CD4-positive, alpha-beta T cell treated with Interferon gamma for 1 hour (primary cell): Measurements from ENCODE around the gene DLL1.
"Not testable (repeated sequence)": the region's sequence is repeated elsewhere in the genome, so short reads cannot be mapped to it uniquely, and the experiment has no call there.

Experiments used
- DNase-seq: peaks from one replicate; pipeline ENCODE4 v3.0.0-alpha.2; 2020

The DLL1 gene

DNA sequence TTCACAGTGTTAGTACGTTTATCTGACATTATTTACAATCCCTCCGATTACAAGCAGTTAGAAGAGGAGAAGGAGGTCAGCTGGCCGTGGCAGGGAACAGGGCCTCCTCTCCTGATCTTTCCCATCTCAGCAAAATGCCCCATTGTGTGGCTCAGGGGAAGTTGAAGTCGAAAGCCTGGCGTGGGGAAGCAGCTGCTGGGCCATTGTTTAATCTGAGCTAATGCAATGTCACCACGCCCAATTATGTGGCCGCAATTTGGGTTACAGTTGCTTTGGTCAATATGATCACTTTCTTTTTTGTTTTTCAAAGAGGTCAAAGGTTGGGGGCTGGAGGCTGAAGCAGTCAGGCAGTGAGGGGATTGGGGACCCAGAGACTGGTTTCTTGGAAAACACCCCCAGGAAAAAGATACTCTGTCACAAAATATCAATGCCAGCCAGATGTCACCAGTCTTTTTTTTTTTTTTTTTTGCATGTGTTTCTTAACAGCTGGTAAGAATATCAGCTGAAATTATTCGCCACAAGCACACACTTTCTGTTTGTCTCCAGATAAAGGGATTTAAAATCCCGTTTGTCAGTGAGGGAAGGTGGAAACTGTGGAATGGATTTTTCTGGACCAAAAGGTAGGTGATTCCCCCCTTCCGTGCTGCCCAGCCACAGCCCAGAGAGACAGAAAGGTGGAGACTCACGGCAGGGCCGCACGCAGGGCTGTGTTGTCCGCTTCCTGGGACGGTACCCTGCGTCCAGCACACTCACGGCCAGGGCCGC, 24.6 kb downstream of the DLL1 start:
- no peak for DNase-seq

DNA sequence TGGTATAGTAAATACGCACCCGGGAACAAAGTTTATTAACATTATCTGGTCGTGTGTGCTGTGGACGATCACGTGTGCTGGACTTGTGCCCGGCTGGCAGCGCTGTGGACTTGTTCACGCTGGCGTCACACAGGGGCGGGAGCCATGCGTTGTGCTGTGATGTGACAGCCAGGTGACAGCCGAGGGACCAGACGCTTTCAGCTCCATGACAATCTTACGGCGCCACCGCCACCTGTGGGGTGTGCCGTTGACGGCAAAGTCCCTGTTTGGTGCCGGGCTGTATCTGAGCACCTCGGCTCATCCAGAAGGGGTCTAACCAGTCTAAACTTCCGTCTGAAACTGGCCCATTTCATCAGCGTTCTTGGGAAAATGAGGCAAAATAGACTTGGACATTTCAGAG, 25.2 kb downstream of the DLL1 start:
- DNase-seq = no peak

DNA sequence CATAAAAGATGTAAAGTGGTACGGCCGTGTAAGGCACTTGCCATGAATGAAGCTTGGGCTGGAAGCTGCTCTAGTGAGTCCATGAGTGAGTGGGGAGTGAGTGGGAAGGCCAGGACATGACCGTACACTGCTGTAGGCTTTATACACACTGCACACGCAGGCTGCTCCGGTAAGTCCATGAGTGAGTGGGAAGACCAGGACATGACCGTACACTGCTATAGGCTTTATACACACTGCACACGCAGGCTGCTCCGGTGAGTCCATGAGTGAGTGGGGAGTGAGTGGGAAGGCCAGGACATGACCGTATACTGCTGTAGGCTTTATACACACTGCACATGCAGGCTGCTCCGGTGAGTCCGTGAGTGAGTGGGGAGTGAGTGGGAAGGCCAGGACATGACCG, 26.2 kb downstream of the DLL1 start:
- DNase-seq = not testable (repeated sequence)

DNA sequence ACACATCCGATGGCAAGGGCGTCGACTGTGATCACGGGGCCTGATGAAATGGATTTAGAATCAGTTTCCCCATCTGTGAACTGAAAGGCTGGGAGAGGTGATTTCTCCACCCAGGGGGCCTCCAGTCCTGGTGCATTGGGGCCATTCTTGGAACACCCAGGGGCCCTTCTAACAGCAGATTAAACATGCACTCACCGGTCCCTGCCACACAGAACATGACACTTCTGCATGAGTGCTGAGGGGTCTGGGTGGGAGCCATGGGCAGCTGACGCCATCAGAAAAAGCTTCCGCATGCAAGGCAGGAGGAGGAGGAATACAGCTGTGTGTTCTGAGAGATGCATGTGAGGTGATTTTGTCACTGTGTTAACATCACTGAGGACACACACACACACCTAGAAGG, 26.8 kb downstream of the DLL1 start:
- DNase-seq = no peak

DNA sequence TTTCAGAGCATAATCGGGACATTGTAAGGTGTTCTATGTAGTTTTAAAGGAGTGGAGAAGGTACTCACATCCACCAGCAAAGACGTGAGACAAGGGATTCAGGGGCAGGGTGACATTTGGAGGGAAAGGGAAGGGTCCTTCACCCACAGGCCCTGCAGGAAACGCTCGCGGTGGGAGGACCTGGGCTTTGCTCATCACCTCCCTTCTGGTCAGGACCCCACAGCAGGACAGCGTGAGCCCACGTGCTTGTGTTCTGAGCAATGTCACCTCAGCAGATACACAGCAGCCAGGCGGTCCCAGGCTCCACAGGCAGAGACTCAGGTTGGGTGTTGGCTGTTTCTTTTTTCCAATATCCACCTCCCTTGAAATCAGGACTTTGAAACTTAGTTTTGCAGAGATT, 27.5 kb downstream of the DLL1 start:
- DNase-seq = no peak

DNA sequence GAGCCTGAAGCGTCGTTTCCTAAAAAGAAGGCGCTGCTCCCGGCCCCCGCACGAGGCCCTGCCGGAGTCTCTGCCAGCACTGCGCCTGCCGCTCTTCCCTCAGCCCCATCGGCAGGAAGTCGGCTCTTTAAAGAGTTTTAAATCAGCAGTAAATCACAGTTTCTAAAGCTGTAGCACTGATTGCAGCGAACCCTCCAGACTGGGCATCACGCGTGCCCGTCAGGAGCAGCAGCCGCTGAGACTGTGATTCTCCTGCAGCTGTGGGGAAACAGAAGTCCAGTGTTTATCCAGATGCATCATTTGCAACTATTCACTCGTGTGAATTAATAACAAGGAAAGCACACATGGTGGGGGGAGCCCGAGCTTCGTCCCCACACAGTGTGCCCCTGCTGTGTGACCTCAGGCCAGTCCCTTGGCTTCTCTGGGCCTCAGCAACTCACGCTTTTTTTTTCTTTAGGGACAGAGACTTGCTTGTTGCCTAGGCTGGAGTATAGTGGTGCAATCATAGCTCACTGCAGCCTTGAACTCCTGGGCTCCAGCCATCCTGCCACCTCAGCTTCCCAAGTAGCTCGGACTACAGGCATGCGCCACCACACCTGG, 28.3 kb downstream of the DLL1 start:
- DNase-seq = no peak

DNA sequence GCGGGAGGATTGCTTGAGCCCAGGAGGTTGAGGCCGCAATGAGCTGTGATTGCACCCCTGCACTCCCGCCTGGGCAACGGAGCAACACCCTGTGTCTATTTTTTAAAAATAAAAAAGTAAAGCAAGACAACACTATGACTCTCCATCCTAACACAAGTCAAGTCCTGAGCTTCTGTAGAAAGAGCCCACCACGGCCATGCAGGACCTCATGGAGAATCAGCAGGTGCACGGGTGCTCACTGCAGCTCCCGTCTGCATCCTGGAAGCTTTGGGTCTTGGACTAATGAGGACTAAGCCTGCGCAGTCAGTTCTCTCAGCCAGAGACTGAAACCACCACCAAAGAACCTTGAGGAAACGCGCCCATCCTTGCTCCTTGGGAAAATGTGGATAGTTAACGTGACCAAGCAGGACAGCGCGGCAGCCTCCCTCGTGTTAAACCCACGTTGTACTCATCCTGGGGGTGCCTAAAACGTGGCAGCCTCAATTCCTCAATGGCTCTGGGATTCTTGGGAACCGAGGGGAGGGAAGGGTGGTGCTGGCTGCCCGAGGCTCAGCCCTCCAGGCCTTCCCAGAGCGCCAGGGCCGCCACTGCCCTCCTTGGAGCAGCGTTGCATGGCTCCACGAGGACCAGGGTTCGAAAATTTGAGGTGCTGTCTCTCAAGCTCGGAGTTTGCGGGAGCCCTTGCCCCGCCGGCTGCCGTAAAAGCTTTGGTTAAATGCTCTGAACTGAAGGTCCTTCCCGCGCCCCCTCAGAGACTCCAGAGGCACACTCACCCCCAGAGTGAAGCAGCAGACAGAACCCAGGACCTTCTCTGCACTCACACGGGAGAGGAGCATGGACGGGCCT, 29.0 kb downstream of the DLL1 start:
- DNase-seq = no peak

DNA sequence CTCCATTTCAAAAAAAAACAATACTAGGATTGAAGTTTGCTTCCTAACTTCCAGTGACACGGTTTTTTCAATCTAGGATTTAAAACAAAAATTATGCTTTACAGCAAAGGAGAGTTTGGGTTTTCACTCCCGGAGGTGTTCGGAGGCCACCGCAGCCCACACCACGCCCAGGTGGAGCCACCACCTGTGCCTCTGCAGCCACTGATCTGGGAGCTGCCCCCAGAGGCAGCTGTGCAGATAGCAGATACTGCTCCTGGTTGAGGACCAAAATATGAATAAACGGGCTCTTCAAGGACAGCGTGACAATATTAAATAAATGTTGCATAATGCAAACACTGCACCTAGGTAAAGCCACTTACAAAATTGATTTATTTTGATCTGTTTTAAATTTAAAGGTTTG, 30.2 kb downstream of the DLL1 start:
- no peak for DNase-seq

DNA sequence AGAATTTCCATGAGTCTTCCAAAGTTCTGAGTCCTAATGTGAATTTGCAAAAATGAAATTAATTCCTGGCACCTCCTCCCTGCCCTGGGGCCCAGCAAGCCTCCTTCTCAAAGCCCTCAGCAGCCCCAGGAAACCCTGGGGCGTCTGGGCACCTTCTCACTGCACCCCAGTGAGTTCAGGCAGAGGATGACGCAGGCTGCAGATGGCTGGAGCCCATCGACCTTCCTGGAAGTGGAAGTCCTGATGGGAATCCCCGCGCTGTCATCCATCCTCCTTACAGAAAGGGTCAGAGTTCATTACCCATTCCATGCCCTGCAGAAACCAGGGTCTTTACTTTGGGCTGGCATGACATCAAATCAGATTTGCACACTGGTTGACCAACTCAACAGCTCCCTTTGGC, 31.6 kb downstream of the DLL1 start:
- no peak for DNase-seq

DNA sequence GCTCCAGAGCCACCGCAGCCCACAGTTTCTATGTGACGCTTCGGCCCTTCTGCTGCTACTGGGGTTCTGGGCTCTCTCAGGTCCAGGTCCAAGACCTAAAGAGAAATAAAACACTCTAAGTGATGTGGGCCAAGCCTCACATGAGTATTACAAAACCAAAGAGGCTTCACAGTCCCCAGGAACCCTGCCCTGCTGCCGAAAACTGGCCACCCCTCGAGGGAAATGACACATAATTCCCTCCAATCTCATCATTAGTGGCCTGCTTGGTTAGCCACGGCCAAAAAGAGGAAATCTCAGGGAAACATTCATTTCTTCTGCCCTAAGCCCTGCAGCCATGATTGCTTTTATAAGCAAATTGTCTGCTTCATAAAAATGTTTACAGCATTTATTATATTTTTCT, 32.5 kb downstream of the DLL1 start:
- no peak for DNase-seq

DNA sequence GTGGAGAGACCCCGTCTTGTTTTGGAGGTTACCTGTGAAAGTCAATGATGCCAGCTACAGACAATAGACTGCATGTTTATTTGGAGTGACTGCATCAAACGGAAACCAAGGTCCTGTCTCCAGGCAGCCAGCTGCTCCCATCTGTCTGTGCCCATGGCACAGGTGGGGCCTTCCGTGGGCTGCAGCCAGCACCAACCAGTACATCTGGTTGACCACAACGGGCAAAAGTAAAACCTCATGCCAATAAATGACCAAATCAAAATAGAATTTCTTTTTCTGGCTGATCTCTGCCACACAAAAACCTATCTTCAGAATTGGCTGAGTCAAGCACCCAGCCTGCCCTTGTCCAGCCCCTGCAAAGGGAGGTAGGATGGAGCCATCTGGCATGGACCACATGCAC, 33.5 kb downstream of the DLL1 start:
- no peak for DNase-seq

DNA sequence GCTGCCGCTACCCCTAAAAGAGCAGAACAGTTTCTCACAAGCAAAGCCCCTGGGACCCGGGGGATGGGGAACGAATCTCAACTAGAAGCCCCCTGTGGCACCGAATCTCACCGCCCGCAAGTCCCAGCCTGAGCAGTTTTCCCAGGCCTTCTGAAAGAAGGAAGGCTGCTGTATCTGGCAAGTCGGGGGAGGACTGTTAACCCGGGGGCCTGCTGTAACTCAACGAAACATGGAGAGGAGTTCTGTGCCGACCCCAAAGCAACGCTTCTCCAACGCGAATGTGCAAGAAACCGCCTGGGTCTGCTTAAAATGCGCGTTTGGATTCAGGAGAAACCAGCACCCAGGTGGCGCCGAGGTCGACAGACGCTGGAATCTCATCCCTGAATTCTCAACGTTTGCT, 34.2 kb downstream of the DLL1 start:
- no peak for DNase-seq

DNA sequence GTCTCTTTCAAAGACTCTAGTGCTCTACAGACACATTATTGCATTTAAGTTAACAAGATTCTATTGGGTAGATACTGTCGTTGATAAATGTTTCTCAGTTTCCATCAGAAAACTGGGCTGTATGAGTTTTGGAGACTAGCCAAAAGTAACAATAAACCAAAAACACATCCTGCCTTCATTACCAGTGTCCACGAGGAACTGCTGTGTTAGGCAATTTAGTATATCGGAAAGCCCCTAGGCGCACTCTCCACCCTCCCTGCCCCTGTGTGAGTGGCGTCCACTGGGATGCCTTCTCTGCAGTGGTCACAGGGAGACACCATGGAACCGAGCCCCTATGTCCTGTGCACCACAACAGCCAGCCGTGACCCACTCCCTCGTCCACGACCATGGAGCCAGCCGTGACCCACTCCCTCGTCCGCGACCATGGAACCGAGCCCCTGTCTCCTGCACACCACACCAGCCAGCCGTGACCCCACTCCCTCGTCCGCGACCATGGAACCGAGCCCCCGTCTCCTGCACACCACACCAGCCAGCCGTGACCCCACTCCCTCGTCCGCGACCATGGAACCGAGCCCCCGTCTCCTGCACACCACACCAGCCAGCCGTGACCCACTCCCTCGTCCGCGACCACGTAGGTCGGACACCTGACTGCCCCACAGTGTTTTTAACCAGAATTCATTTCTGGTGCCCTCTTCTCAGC, 35.3 kb downstream of the DLL1 start:
- no peak for DNase-seq

DNA sequence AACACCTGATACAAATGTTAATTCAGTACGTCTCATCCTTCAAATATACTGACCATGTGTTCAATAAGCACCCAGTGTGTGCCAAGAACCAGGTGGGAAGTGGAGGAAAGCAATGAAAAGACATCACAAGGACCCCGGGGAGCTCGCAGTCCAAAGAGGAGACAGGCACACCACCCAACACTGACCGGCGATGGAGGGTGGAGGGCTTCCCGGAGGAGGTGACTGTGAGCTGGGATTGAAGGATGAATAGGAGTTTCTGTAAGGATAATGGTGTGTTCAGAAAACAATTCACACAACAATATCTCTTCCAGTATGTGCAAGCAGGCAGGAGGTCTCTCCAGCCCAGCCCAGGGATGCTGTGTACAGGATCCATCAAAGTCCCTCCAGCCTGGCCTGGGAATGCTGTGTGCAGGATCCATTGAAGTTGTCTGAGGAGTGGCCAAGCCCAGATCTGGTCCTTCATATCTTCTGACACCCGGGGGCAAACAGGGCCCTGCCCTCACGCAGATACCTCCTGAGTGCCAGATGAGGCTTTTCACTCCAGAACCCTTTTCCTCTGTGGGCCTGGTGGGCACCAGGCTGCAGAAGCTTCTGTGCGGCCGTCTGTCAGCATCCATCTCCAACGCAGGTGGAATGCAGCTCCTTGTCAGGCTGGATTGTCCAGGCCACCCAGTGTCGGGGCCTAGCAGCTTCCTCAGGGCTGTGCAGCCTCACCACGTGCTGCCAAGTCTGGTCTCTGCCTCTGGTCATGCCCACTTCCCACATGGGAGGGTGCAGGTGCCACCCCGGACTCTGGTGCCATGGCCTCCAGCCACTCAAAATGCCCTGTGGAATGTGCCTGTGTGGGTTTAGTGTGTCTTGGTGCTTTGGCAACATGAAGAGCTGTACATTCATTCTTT, 36.3 kb downstream of the DLL1 start:
- no peak for DNase-seq

DNA sequence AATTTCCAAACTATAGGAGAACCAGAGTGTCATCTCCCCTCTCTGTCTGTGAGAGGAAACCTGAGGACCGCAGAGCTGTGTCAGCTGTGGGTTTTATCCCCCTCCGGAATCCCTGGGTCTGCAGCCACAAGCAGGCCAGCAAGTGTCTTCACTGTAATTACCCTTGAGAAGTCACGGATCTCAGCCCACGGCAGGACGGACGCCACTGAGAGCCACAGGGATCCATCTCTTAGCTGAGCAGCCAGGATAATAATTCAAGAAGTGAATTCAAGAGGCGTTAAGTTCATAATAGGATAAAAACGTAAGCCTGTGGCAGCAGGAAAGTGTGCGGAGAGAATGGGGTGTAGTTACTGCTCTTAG, 37.0 kb downstream of the DLL1 start:
- no peak for DNase-seq

DNA sequence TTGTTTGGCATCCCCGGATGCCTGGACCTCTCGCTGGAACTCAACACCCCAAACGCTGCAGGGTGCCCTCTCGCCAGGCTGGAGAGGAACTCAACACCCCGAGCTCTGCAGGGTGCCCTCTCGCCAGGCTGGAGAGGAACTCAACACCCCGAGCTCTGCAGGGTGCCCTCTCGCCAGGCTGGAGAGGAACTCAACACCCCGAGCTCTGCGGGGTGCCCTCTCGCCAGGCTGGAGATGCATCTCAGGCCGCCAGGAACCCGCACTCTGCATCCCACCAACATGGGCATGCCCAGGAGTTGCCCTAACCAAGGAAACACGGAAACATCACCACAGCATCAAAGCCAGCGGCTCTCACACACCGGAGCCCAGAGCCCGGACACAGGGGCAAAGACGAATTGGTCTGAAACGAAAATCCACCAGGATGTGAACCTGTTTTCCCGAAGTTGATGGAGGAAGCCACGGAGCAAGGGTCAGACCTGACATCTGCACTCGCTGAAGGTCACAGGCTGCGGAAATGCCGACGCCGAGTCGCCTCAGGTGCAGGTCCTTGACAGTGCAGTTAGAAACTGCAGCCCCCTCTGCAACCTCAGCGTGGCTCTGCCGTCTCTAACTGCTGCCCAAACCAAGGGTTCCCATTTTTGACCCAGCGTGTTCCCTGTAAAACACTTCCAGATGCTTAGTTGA, 37.5 kb downstream of the DLL1 start:
- no peak for DNase-seq

DNA sequence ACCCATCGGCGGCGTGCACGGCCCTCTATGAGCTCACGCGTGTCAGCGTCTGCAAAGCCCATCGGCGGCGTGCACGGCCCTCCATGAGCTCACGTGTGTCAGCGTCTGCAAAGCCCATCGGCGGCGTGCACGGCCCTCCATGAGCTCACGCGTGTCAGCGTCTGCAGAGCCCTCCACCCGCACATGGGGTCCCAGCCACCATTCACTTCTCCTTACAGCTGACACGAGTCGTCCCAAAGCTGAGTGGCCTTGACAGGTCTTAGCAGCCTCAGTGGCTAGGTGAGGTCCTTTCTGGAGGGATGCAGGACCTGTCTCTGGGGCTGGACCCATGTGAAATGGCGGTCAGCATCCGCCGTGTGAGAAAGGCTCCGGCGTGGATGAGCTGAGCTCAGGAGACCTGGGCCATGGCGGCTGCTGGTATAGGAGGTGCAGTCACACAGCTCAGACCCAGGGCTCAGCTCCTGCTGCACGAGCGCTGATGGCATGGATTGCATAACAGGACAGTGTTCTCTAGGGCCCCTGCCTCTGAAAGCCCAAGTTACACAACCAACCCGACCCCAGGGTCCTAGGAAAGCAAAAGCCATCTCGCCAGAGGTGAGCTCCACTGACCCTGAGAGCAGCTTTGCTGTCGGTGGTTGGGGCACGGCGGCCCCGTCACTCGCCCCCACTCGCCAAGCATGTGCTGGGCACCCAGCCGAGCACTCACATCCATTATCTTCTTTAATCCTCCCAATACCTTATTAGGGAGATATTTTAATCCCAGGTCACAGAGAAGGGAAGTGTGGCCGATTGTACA, 38.9 kb downstream of the DLL1 start:
- no peak for DNase-seq

DNA sequence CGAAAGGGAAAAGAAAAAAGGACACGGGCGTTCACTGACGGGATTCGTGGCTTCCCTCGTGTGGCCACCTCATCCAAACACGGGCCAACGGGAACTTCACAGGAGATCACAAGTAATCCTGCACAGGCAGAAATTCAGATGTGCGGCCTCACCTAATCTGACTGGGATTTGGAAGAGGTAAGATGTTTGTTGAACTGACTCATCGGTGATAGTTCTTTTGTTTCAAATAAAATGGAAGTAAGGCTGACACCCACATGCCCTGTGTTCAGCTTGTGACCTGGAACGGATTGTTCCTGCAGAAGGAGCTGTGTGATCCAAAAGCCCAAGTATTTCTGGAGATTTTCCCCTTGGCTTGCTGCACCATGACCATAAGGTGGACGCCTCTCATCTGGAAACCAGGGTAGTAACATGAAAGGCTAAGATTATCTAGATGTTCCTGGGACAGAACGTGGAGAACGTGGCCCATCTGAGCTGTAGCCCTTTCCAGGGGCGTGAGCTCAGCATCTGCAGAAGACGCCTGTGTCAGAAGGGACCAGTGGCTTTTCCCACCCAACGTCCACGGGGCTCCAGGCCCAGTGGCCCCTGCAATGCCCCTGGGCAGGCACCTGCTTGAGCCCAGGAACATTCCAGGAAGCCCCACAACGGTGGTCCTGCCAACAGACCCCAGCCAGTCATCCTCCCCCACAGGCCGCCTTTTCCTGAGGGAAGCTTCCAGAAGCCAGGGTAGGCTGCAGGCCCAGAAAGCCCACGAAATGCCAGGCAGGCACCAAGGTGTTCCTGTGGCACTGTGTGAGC, 39.7 kb downstream of the DLL1 start:
- no peak for DNase-seq

DNA sequence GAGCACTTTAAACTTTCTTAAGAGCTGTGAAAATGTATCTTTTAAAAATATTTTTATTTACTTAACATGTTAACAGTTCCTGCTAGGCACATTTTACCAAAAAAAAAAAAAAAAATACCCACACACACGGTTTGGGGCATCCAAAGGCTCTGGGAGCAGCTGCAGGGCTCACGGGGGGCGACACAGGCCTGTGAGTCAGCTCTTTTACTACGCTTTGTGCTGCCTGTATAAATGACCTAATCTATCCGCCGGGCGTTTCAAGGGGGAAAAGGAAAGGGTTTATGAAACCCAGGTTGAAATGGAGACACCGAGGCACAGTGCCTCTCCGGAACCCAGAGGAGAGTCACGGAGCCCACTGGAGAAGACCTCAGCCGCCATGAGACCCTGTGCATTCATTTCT, 40.4 kb downstream of the DLL1 start:
- DNase-seq = no peak

DNA sequence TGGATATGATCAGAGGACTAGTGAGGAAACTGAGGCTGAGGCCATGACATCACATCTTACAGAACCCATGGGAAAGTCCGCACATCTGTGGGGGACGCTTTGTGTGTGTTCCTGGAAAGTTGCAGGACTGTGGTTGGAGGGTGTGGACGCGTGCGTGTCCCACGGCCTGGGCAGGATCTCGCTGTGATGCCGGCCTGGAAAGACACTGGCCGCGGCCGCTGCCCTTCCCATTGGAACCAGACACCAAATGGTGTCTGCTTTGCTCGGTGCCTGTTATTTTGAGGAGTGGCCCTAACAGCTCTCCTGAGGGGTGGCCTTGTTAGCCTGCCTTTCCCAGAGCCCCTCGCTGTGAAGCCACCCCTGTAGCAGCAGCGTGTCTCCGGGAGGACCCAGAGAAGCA, 41.1 kb downstream of the DLL1 start:
- no peak for DNase-seq
